HuH-7 (cell line): ENCODE data around the gene ATP2C2.
"Not testable (repeated sequence)": the region's sequence is repeated elsewhere in the genome, so short reads cannot be mapped to it uniquely, and the experiment has no call there.

Source experiments
- DNase-seq: peaks from one replicate; pipeline ENCODE4 v3.0.0; 2011; ENCODE audit warnings: low spot score

ATP2C2 gene

GRCh38 chr16:84368308-84368996, at the start of gene ATP2C2:
Gene ATP2C2, plus strand, starts transcription at chr16:84368538. Its CDS starts 78 bp downstream, at chr16:84368616.
- DNase-seq = no peak

- DNase-seq = no peak
Measured at GRCh38 chr16:84319146-84319760, 49.1 kb upstream of the ATP2C2 start.

- no peak for DNase-seq
Measured at GRCh38 chr16:84320511-84320910, 47.8 kb upstream of the ATP2C2 start.

- no peak for DNase-seq
Measured at GRCh38 chr16:84321932-84322331, 46.4 kb upstream of the ATP2C2 start.

GRCh38 chr16:84322749-84323148, 45.6 kb upstream of the ATP2C2 start:
- DNase-seq = no peak

- no peak for DNase-seq
Measured at GRCh38 chr16:84323606-84324005, 44.7 kb upstream of the ATP2C2 start.

- DNase-seq = no peak
Measured at GRCh38 chr16:84324434-84325262, 43.7 kb upstream of the ATP2C2 start.

GRCh38 chr16:84326545-84326944, 41.8 kb upstream of the ATP2C2 start:
- no peak for DNase-seq

GRCh38 chr16:84327926-84328505, 40.3 kb upstream of the ATP2C2 start:
- DNase-seq = no peak

- no peak for DNase-seq
Measured at GRCh38 chr16:84329016-84329415, 39.3 kb upstream of the ATP2C2 start.

GRCh38 chr16:84329843-84330684, 38.3 kb upstream of the ATP2C2 start:
- DNase-seq = no peak

- DNase-seq = no peak
Measured at GRCh38 chr16:84330685-84331050, 37.7 kb upstream of the ATP2C2 start.

- no peak for DNase-seq
Measured at GRCh38 chr16:84331998-84332780, 36.1 kb upstream of the ATP2C2 start.

- no peak for DNase-seq
Measured at GRCh38 chr16:84332975-84333684, 35.2 kb upstream of the ATP2C2 start.

- no peak for DNase-seq
Measured at GRCh38 chr16:84334058-84334457, 34.3 kb upstream of the ATP2C2 start.

GRCh38 chr16:84334482-84334881, 33.9 kb upstream of the ATP2C2 start:
- no peak for DNase-seq

- not testable (repeated sequence) for DNase-seq
Measured at GRCh38 chr16:84337236-84337635, 31.1 kb upstream of the ATP2C2 start.

- no peak for DNase-seq
Measured at GRCh38 chr16:84339311-84339710, 29.0 kb upstream of the ATP2C2 start.

- no peak for DNase-seq
Measured at GRCh38 chr16:84339766-84340165, 28.6 kb upstream of the ATP2C2 start.

- DNase-seq = no peak
Measured at GRCh38 chr16:84340325-84341040, 27.9 kb upstream of the ATP2C2 start.
